Glutamatergic neuron (in vitro differentiated cells): Measurements from ENCODE around the gene GRID1. TPM values are rescaled to one million over a fixed set of nuclear protein-coding genes. Genes with fewer than 3 reads are reported as not detected.
A peak's percentile ranks its signal among the peaks of the same experiment; 100 is the strongest.

ENCODE experiments used
- DNase-seq: peaks from one replicate; pipeline ENCODE4 v3.0.0; 2022
- H3K27ac Mint-ChIP-seq: one replicate; pipeline ENCODE4 v1.8.0; 2020; ENCODE audit warnings: mild to moderate bottlenecking, mixed read lengths, inconsistent platforms; ENCODE audit not compliant: unreplicated experiment
- H3K27me3 Mint-ChIP-seq: one replicate; pipeline ENCODE4 v1.8.0; 2020; ENCODE audit warnings: mild to moderate bottlenecking, moderate library complexity, mixed read lengths, inconsistent platforms; ENCODE audit not compliant: unreplicated experiment
- H3K36me3 Mint-ChIP-seq: one replicate; pipeline ENCODE4 v1.8.0; 2020; ENCODE audit warnings: mild to moderate bottlenecking, mixed read lengths, inconsistent platforms; ENCODE audit not compliant: unreplicated experiment
- H3K4me1 Mint-ChIP-seq: one replicate; pipeline ENCODE4 v1.8.0; 2020; ENCODE audit warnings: mild to moderate bottlenecking, low read depth, mixed read lengths, inconsistent platforms; ENCODE audit not compliant: unreplicated experiment
- H3K4me3 Mint-ChIP-seq: one replicate; pipeline ENCODE4 v1.8.0; 2020; ENCODE audit warnings: mild to moderate bottlenecking, mixed read lengths, inconsistent platforms; ENCODE audit not compliant: unreplicated experiment
- H3K9me3 Mint-ChIP-seq: one replicate; pipeline ENCODE4 v1.8.0; 2020; ENCODE audit warnings: mild to moderate bottlenecking, moderate library complexity, mixed read lengths, inconsistent platforms; ENCODE audit not compliant: unreplicated experiment
- total RNA-seq: library from RNA; stranded (reverse); fragmentation: NEBNext Ultra II Directional; extraction: Animal tissue kit (Norgen Biotek cat#: 25700); gene quantifications from one replicate; pipeline ENCODE4 v1.2.1, GENCODE V29; 2021; ENCODE audit not compliant: unreplicated experiment
- TF ChIP-seq, protein P1 (sequence below): fragments of 200-600 bp; sonication (generic); IDR thresholded peaks from one replicate; pipeline ENCODE4 v1.5.0; 2021; ENCODE audit not compliant: partially characterized antibody, unreplicated experiment

GRID1 gene
- total RNA-seq, 1 donor from 2014 or later = 8.0 TPM

DNA sequence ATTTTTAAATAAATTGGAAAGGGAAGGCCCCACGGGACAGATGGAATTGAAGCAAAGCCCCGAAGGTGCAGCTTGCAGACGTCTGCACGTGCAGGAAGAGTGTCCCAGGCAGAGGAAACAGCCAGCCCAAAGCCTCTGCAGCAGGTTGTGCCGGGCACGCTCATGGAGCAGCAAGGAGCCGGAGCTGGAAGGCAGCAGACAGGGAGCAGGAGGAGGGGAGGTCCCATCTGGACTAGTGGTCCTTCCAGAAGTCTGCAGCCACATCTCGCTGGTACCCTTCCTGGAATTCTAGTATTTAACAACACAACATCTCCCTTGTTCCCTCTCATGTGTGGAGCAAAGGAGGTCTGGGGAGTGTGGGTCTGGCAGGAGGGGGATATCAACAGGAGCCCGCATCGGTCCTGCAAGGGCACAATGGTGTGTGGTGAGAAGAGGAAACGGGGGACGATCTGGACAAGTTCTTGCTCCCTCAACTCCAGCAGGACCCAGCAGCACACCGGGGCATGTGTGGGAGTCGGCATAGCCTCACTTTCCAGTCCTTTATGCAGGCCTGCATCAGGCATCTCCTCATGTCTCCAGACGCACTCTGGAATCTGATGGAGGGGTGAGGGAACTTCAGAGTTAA is 169.3 kb downstream of the GRID1 start:
- Mint-ChIP-seq H3K27ac (no peak overlapping the region), H3K36me3 (peaks cover 4% of the 10 kb centered on the region), H3K4me1 (peaks cover 3% of the 10 kb centered on the region), H3K4me3 (no peak overlapping the region), H3K9me3 (peaks cover 2% of the 10 kb centered on the region), H3K27me3 (peaks cover 5% of the 10 kb centered on the region)
- peak; percentile 26 for DNase-seq
- TF ChIP-seq, protein P1, sequence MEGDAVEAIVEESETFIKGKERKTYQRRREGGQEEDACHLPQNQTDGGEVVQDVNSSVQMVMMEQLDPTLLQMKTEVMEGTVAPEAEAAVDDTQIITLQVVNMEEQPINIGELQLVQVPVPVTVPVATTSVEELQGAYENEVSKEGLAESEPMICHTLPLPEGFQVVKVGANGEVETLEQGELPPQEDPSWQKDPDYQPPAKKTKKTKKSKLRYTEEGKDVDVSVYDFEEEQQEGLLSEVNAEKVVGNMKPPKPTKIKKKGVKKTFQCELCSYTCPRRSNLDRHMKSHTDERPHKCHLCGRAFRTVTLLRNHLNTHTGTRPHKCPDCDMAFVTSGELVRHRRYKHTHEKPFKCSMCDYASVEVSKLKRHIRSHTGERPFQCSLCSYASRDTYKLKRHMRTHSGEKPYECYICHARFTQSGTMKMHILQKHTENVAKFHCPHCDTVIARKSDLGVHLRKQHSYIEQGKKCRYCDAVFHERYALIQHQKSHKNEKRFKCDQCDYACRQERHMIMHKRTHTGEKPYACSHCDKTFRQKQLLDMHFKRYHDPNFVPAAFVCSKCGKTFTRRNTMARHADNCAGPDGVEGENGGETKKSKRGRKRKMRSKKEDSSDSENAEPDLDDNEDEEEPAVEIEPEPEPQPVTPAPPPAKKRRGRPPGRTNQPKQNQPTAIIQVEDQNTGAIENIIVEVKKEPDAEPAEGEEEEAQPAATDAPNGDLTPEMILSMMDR = no peak

DNA sequence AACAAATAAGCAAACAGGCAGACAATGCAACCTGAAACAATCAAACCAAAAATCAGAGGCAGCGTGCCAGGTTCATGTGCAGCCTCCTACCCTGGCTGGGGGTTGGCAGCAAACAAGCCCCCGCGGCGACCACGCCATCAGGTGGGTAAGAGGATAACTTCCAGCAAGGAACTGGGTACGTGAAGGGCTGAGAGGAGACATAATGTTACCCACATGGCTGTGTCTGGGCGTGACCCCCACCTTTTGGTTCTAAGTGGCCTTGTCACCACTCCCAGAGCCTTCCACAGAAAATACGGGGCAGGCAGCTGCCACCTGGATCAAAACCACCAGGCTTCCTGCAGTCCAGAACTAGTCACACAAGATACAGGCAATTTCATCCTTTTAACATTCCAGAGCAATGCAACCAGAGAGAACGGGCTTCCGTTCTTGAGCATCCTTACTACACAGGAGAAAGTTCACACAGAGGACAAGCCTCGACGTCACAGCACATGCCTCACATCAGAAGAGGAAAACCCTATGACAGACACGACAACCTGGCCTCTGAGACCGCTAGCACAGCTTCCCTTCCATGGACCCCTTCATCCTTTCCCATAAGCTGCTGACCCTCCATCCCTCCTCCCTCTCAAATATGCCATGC is 171.0 kb downstream of the GRID1 start:
- Mint-ChIP-seq H3K9me3 (peaks cover 5% of the 10 kb centered on the region), H3K27me3 (peaks cover 6% of the 10 kb centered on the region), H3K4me3 (no peak overlapping the region), H3K4me1 (peaks cover 3% of the 10 kb centered on the region), H3K36me3 (no peaks in the 10 kb centered on the region), H3K27ac (no peak overlapping the region)
- peak; percentile 4 for DNase-seq
- TF ChIP-seq, protein P1 = no peak

DNA sequence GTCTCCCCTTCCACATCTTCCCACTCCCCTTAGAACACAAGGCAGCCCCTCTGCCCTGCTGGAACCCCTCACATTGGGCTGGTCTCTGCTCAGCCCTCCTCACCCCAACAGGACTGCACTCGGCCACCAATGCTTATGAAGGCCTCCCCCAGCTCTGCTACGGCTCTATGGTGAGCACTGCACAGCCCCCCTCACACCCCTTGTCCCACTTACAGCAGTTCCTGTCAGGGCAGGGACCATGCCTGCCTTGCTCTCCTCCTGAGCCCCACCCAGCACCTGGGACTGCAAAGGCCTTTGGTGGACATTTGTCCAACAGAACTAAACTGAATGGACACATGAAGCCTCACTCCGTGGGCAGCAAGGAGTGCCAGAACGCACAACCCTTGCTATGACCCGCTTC is 171.9 kb downstream of the GRID1 start:
- peak; percentile 4 for DNase-seq
- peaks cover 7% of the 10 kb centered on the region for H3K4me1 Mint-ChIP-seq
- H3K4me3 Mint-ChIP-seq = no peak overlapping the region

DNA sequence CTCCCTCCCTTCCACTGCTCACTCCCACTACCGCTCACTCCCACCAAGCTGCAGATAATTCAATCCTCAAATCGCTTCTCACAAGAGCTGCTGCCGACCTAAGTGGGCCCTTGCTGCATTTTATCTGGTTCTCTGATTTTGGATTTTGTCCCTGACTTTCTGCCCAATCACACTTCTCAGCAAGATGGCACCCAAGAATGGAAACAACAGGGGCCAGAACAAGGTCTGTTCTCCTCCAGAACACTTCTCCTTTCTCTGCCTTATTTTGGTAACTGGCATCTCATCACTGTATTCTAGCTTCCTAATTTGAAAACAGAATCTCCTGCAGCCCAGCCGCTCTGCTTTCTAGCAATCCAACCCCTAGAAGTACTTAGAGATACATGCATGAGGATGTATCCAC is 172.8 kb downstream of the GRID1 start:
- no peak for DNase-seq
- H3K4me1 Mint-ChIP-seq = peaks cover 7% of the 10 kb centered on the region
- H3K36me3 Mint-ChIP-seq = no peaks in the 10 kb centered on the region
- H3K9me3 Mint-ChIP-seq = peaks cover 5% of the 10 kb centered on the region
- no peak overlapping the region for H3K27ac Mint-ChIP-seq
- TF ChIP-seq, protein P1 = no peak
- H3K27me3 Mint-ChIP-seq = peaks cover 8% of the 10 kb centered on the region
- H3K4me3 Mint-ChIP-seq = no peak overlapping the region

More for the DNA sequence above, 171.9 kb downstream of the GRID1 start:
- peaks cover 5% of the 10 kb centered on the region for H3K9me3 Mint-ChIP-seq
- H3K27me3 Mint-ChIP-seq = peaks cover 6% of the 10 kb centered on the region
- H3K36me3 Mint-ChIP-seq = no peaks in the 10 kb centered on the region
- H3K27ac Mint-ChIP-seq = no peak overlapping the region
- TF ChIP-seq, protein P1 = no peak

DNA sequence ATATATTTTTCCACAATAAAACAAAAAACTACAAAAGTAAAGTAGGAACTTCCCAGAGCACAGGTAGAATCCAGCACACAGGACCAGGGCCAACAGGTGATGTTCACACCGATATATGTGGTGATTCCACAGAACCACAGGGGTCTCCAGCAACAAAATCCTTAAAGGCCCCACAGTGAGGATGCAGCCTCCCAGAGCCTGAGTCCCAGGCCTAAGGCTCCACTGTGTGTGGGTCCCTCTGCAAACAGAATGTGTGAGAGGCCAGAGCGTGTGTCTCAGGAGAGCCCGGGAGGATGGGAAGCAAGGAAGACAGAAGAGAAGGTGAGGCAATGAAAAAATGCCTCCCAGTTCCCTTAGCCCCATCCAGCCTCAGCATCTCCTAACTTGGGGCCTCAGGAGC is 173.9 kb downstream of the GRID1 start:
- H3K27me3 Mint-ChIP-seq = peaks cover 7% of the 10 kb centered on the region

More for the DNA sequence above, 173.9 kb downstream of the GRID1 start:
- DNase-seq = no peak
- TF ChIP-seq, protein P1 = no peak
- Mint-ChIP-seq H3K36me3 (no peaks in the 10 kb centered on the region), H3K9me3 (peaks cover 5% of the 10 kb centered on the region), H3K4me1 (peaks cover 7% of the 10 kb centered on the region), H3K27ac (no peak overlapping the region), H3K4me3 (no peak overlapping the region)
